KMS-11 (cell line): ENCODE measurements around the gene ARHGAP22.

Experiments
- H2AFZ ChIP-seq: fragments of 200-600 bp; sonication (generic); 2 replicates; pipeline ENCODE4 v1.6.1; 2016; ENCODE audit warnings: antibody characterized with exemption, mixed run types, low read depth
- H3K27ac ChIP-seq: fragments of 200-600 bp; sonication (generic); 2 replicates; pipeline ENCODE4 v1.6.1; 2016; ENCODE audit warnings: mild to moderate bottlenecking, mixed run types
- H3K27me3 ChIP-seq: fragments of 200-600 bp; sonication (generic); 2 replicates; pipeline ENCODE4 v1.6.1; 2017; ENCODE audit warnings: mild to moderate bottlenecking, low read depth, mixed run types, moderate library complexity; ENCODE audit not compliant: insufficient read depth
- H3K36me3 ChIP-seq: fragments of 200-600 bp; sonication (generic); 2 replicates; pipeline ENCODE4 v1.6.1; 2017; ENCODE audit warnings: mild to moderate bottlenecking, mixed run types; ENCODE audit not compliant: insufficient read depth
- H3K4me1 ChIP-seq: fragments of 200-600 bp; sonication (generic); 2 replicates; pipeline ENCODE4 v1.6.1; 2016; ENCODE audit warnings: mild to moderate bottlenecking, low read depth, mixed run types; ENCODE audit not compliant: poor library complexity, severe bottlenecking
- H3K4me2 ChIP-seq: fragments of 200-600 bp; sonication (generic); 2 replicates; pipeline ENCODE4 v1.7.0; 2016; ENCODE audit warnings: mild to moderate bottlenecking, mixed run types
- H3K4me3 ChIP-seq: fragments of 200-600 bp; sonication (generic); IDR thresholded peaks from 2 replicates; pipeline ENCODE4 v1.6.1; 2017; ENCODE audit warnings: low read depth, low read length, mixed read lengths; ENCODE audit not compliant: insufficient read depth
- H3K79me2 ChIP-seq: fragments of 200-600 bp; sonication (generic); 2 replicates; pipeline ENCODE4 v1.6.1; 2016; ENCODE audit warnings: low read depth, mixed run types; ENCODE audit not compliant: insufficient read depth
- H3K9ac ChIP-seq: fragments of 200-600 bp; sonication (generic); 2 replicates; pipeline ENCODE4 v1.6.1; 2016; ENCODE audit warnings: mild to moderate bottlenecking, mixed run types
- H4K20me1 ChIP-seq: fragments of 200-600 bp; sonication (generic); 2 replicates; pipeline ENCODE4 v1.6.1; 2016; ENCODE audit warnings: mild to moderate bottlenecking, mixed run types; ENCODE audit not compliant: insufficient read depth
- CTCF ChIP-seq: fragments of 200-600 bp; sonication (generic); conservative IDR thresholded peaks from 2 replicates; pipeline ENCODE4 v1.6.1; 2017; ENCODE audit warnings: low read depth, mild to moderate bottlenecking, antibody characterized with exemption, low read length, moderate library complexity, mixed read lengths

ARHGAP22 gene

GRCh38 chr10:48496831-48497779, 107.8 kb downstream of the ARHGAP22 start:
- Histone ChIP-seq H3K27me3 (no peaks in the 10 kb centered on the region), H3K4me3 (no peak overlapping the region), H3K4me2 (no peak overlapping the region), H3K36me3 (no peaks in the 10 kb centered on the region), H3K27ac (no peak overlapping the region), H3K79me2 (no peaks in the 10 kb centered on the region), H3K4me1 (no peaks in the 10 kb centered on the region), H2AFZ (no peak overlapping the region), H3K9ac (no peak overlapping the region), H4K20me1 (no peaks in the 10 kb centered on the region)
- no peak for TF ChIP-seq CTCF

- Histone ChIP-seq H3K27me3 (no peaks in the 10 kb centered on the region), H3K9ac (no peak overlapping the region), H3K27ac (no peak overlapping the region), H4K20me1 (no peaks in the 10 kb centered on the region), H3K36me3 (no peaks in the 10 kb centered on the region), H3K4me2 (no peak overlapping the region), H3K79me2 (no peaks in the 10 kb centered on the region), H3K4me3 (no peak overlapping the region), H3K4me1 (no peaks in the 10 kb centered on the region), H2AFZ (no peak overlapping the region)
- TF ChIP-seq CTCF: no peak
These were observed 108.6 kb downstream of the ARHGAP22 start for GRCh38 chr10:48496105-48496830.

- Histone ChIP-seq H3K4me1 (no peaks in the 10 kb centered on the region), H4K20me1 (no peaks in the 10 kb centered on the region), H3K79me2 (no peaks in the 10 kb centered on the region), H3K27me3 (no peaks in the 10 kb centered on the region), H3K4me3 (no peak overlapping the region), H3K4me2 (no peak overlapping the region), H2AFZ (no peak overlapping the region), H3K9ac (no peak overlapping the region), H3K36me3 (no peaks in the 10 kb centered on the region), H3K27ac (no peak overlapping the region)
- TF ChIP-seq CTCF: no peak
These were observed 109.4 kb downstream of the ARHGAP22 start for GRCh38 chr10:48495282-48496045.

- H3K9ac ChIP-seq: no peak overlapping the region
- H3K27me3 ChIP-seq: no peaks in the 10 kb centered on the region
- no peak for TF ChIP-seq CTCF
- H3K36me3 ChIP-seq: no peaks in the 10 kb centered on the region
- no peaks in the 10 kb centered on the region for H3K79me2 ChIP-seq
- H3K4me3 ChIP-seq: no peak overlapping the region
- H2AFZ ChIP-seq: no peak overlapping the region
- no peaks in the 10 kb centered on the region for H4K20me1 ChIP-seq
- no peak overlapping the region for H3K27ac ChIP-seq
- no peaks in the 10 kb centered on the region for H3K4me1 ChIP-seq
- no peak overlapping the region for H3K4me2 ChIP-seq
These were observed 110.3 kb downstream of the ARHGAP22 start for GRCh38 chr10:48494611-48495010.
